Cardiac muscle cell (in vitro differentiated cells and primary cell): ENCODE data around the gene CD69. TPM values are rescaled to one million over a fixed set of nuclear protein-coding genes. Genes with fewer than 3 reads are reported as not detected.
A peak's percentile ranks its signal among the peaks of the same experiment; 100 is the strongest.

Experiments used
- DNase-seq, 2 donors: peaks; one replicate each; pipeline versions ENCODE4 v3.0.0 to v3.0.0-alpha.2; 2010 to 2017; ENCODE audit warnings: low read depth in 1 of 2, low spot score in 1 of 2
- H3K27ac ChIP-seq: fragments of 200-600 bp; sonication (generic); 2 replicates; pipeline ENCODE4 v1.5.1; 2016
- H3K27me3 ChIP-seq: fragments of 200-600 bp; sonication (generic); 2 replicates; pipeline ENCODE4 v1.6.0; 2016; ENCODE audit warnings: control low read depth
- H3K36me3 ChIP-seq: fragments of 200-600 bp; sonication (generic); 2 replicates; pipeline ENCODE4 v1.5.1; 2016; ENCODE audit warnings: control low read depth
- H3K4me1 ChIP-seq: fragments of 200-600 bp; sonication (generic); 2 replicates; pipeline ENCODE4 v1.8.1; 2017; ENCODE audit warnings: low read depth, mild to moderate bottlenecking, mixed run types
- H3K4me3 ChIP-seq: fragments of 200-600 bp; sonication (generic); 2 replicates; pipeline ENCODE4 v1.5.1; 2016; ENCODE audit warnings: mild to moderate bottlenecking
- H3K9me3 ChIP-seq: fragments of 200-600 bp; sonication (generic); 2 replicates; pipeline ENCODE4 v1.5.1; 2017; ENCODE audit warnings: low read depth, mild to moderate bottlenecking, control low read depth
- CTCF ChIP-seq: IDR thresholded peaks from 2 replicates; pipeline ENCODE4 v1.5.1; 2012; ENCODE audit warnings: low read depth, mild to moderate bottlenecking, low read length
- polyA plus RNA-seq: library from polyadenylated mRNA; unstranded; fragments of >200 nt; fragmentation: Nextera tagmentation; extraction: Ambion mirVana; gene quantifications from 2 replicates; pipeline ENCODE4 v1.2.1, GENCODE V29; 2016
- total RNA-seq: library from RNA; depleted of rRNA; stranded (reverse); fragments of >200 nt; gene quantifications from 2 replicates; pipeline ENCODE4 v1.2.3, GENCODE V29; 2016

CD69 gene
- total and polyA plus RNA-seq, 2 experiments from 2014 or later, result not detected

- Histone ChIP-seq H3K4me3 (no peak overlapping the region), H3K36me3 (no peaks in the 10 kb centered on the region), H3K27me3 (no peaks in the 10 kb centered on the region), H3K9me3 (no peaks in the 10 kb centered on the region), H3K27ac (no peak overlapping the region), H3K4me1 (peaks cover 3% of the 10 kb centered on the region)
- no peak for TF ChIP-seq CTCF
- no peak for DNase-seq
These were observed 45.2 kb upstream of the CD69 start for GRCh38 chr12:9805883-9806282.

GRCh38 chr12:9799961-9800360 lies 39.3 kb upstream of the CD69 start:
- no peaks in the 10 kb centered on the region for H3K4me1 ChIP-seq
- H3K27ac ChIP-seq, result no peak overlapping the region
- H3K36me3 ChIP-seq, result no peaks in the 10 kb centered on the region
- DNase-seq, result no peak
- TF ChIP-seq CTCF, result no peak
- H3K9me3 ChIP-seq, result no peaks in the 10 kb centered on the region
- H3K27me3 ChIP-seq, result no peaks in the 10 kb centered on the region
- no peak overlapping the region for H3K4me3 ChIP-seq

GRCh38 chr12:9797722-9798619 lies 37.3 kb upstream of the CD69 start:
- H3K9me3 ChIP-seq, result no peaks in the 10 kb centered on the region
- no peaks in the 10 kb centered on the region for H3K36me3 ChIP-seq
- DNase-seq, result peak; percentile 74 to 76
- H3K4me1 ChIP-seq, result no peaks in the 10 kb centered on the region
- no peak overlapping the region for H3K4me3 ChIP-seq
- peak; percentile 54 for TF ChIP-seq CTCF
- H3K27ac ChIP-seq, result no peak overlapping the region
- no peaks in the 10 kb centered on the region for H3K27me3 ChIP-seq

- TF ChIP-seq CTCF, result no peak
- no peaks in the 10 kb centered on the region for H3K4me1 ChIP-seq
These were observed 36.3 kb upstream of the CD69 start for GRCh38 chr12:9796971-9797370.

GRCh38 chr12:9796346-9796745 lies 35.6 kb upstream of the CD69 start:
- Histone ChIP-seq H3K36me3 (no peaks in the 10 kb centered on the region), H3K4me3 (no peak overlapping the region), H3K27me3 (no peaks in the 10 kb centered on the region), H3K9me3 (no peaks in the 10 kb centered on the region), H3K4me1 (no peaks in the 10 kb centered on the region), H3K27ac (no peak overlapping the region)
- no peak for TF ChIP-seq CTCF
- DNase-seq, result no peak

More at GRCh38 chr12:9796971-9797370, 36.3 kb upstream of the CD69 start:
- no peak for DNase-seq
- Histone ChIP-seq H3K27me3 (no peaks in the 10 kb centered on the region), H3K9me3 (no peaks in the 10 kb centered on the region), H3K36me3 (no peaks in the 10 kb centered on the region), H3K4me3 (no peak overlapping the region), H3K27ac (no peak overlapping the region)
